NT2/D1 (cell line): ENCODE results near the gene ELMO3.

Source experiments
- DNase-seq: peaks from one replicate; pipeline ENCODE4 v3.0.0-alpha.2; 2011; ENCODE audit warnings: low read depth, low spot score
- H3K27me3 ChIP-seq: 2 replicates; pipeline ENCODE4 v1.6.0; 2011; ENCODE audit warnings: mild to moderate bottlenecking; ENCODE audit not compliant: insufficient read length, insufficient read depth
- H3K36me3 ChIP-seq: 2 replicates; pipeline ENCODE4 v1.6.1; 2011; ENCODE audit warnings: mild to moderate bottlenecking, low read length, mixed read lengths; ENCODE audit not compliant: insufficient read depth, insufficient read length
- H3K4me1 ChIP-seq: 2 replicates; pipeline ENCODE4 v1.5.1; 2011; ENCODE audit not compliant: insufficient read depth, insufficient read length
- H3K4me3 ChIP-seq: 2 replicates; pipeline ENCODE4 v1.5.1; 2011; ENCODE audit warnings: low read depth; ENCODE audit not compliant: insufficient read length
- H3K9ac ChIP-seq: 2 replicates; pipeline ENCODE4 v1.6.0; 2011; ENCODE audit warnings: low read depth; ENCODE audit not compliant: insufficient read length
- H3K9me3 ChIP-seq: 2 replicates; pipeline ENCODE4 v1.5.1; 2011; ENCODE audit warnings: mild to moderate bottlenecking, low read length; ENCODE audit not compliant: insufficient read depth
- SUZ12 ChIP-seq: IDR thresholded peaks from 2 replicates; pipeline ENCODE4 v1.6.1; 2011; ENCODE audit not compliant: insufficient read length, insufficient read depth; ENCODE audit errors: extremely low read depth
- YY1 ChIP-seq: IDR thresholded peaks from 2 replicates; pipeline ENCODE4 v1.6.1; 2011; ENCODE audit not compliant: insufficient read length, insufficient read depth
- ZNF274 ChIP-seq: IDR thresholded peaks from 2 replicates; pipeline ENCODE4 v1.6.1; 2011; ENCODE audit warnings: mild to moderate bottlenecking, low read depth, low read length

The ELMO3 gene

GRCh38 chr16:67226295-67226803 lies 27.4 kb downstream of the ELMO3 start:
- TF ChIP-seq ZNF274 (no peak), SUZ12 (no peak), YY1 (no peak)
- peak overlapping the region; percentile 70 for H3K9ac ChIP-seq

GRCh38 chr16:67226804-67227566 lies 28.1 kb downstream of the ELMO3 start, which contains the start of gene TMEM208:
TMEM208 (plus strand) TSS chr16:67227130; CDS start chr16:67227219, 89 bp downstream.
- peaks cover 44% of the 10 kb centered on the region for H3K36me3 ChIP-seq
- peaks cover 10% of the 10 kb centered on the region for H3K27me3 ChIP-seq
- TF ChIP-seq YY1 = peak; percentile 63
- no peak for TF ChIP-seq ZNF274
- no peak for TF ChIP-seq SUZ12
- peaks cover 5% of the 10 kb centered on the region for H3K4me1 ChIP-seq
- DNase-seq = peak; percentile 99
- H3K9ac ChIP-seq = peak within 1 kb of the TSS; percentile 97
- H3K9me3 ChIP-seq = no peaks in the 10 kb centered on the region
- peak within 1 kb of the TSS; percentile 97 for H3K4me3 ChIP-seq

More at GRCh38 chr16:67226295-67226803, 27.4 kb downstream of the ELMO3 start:
- peaks cover 5% of the 10 kb centered on the region for H3K4me1 ChIP-seq
- DNase-seq = no peak
- peaks cover 37% of the 10 kb centered on the region for H3K36me3 ChIP-seq
- peaks cover 10% of the 10 kb centered on the region for H3K27me3 ChIP-seq
- peak overlapping the region; percentile 97 for H3K4me3 ChIP-seq
- H3K9me3 ChIP-seq = no peaks in the 10 kb centered on the region

- H3K9ac ChIP-seq = peak overlapping the region; percentile 97
- TF ChIP-seq ZNF274 (no peak), SUZ12 (no peak), YY1 (no peak)
- H3K9me3 ChIP-seq = no peaks in the 10 kb centered on the region
These were observed 28.6 kb downstream of the ELMO3 start for GRCh38 chr16:67227567-67227921.

GRCh38 chr16:67228034-67228785 lies 29.3 kb downstream of the ELMO3 start:
- peak overlapping the region; percentile 97 for H3K9ac ChIP-seq
- peaks cover 5% of the 10 kb centered on the region for H3K4me1 ChIP-seq
- peaks cover 10% of the 10 kb centered on the region for H3K27me3 ChIP-seq
- no peak for DNase-seq
- peak overlapping the region; percentile 97 for H3K4me3 ChIP-seq
- TF ChIP-seq ZNF274 = no peak
- TF ChIP-seq SUZ12 = no peak
- TF ChIP-seq YY1 = no peak
- no peaks in the 10 kb centered on the region for H3K9me3 ChIP-seq
- peaks cover 50% of the 10 kb centered on the region for H3K36me3 ChIP-seq

More at GRCh38 chr16:67227567-67227921, 28.6 kb downstream of the ELMO3 start:
- Histone ChIP-seq H3K27me3 (peaks cover 10% of the 10 kb centered on the region), H3K4me3 (peak overlapping the region; percentile 97), H3K4me1 (peaks cover 5% of the 10 kb centered on the region), H3K36me3 (peaks cover 48% of the 10 kb centered on the region)
- no peak for DNase-seq

GRCh38 chr16:67228905-67229304 lies 30.0 kb downstream of the ELMO3 start:
- Histone ChIP-seq H3K9me3 (no peaks in the 10 kb centered on the region), H3K4me1 (peaks cover 5% of the 10 kb centered on the region), H3K27me3 (peaks cover 10% of the 10 kb centered on the region), H3K9ac (no peak overlapping the region), H3K4me3 (no peak overlapping the region), H3K36me3 (peaks cover 56% of the 10 kb centered on the region)
- no peak for DNase-seq
- no peak for TF ChIP-seq ZNF274
- no peak for TF ChIP-seq YY1
- no peak for TF ChIP-seq SUZ12

- Histone ChIP-seq H3K4me3 (no peak overlapping the region), H3K36me3 (peaks cover 68% of the 10 kb centered on the region), H3K4me1 (peaks cover 5% of the 10 kb centered on the region), H3K9ac (no peak overlapping the region), H3K27me3 (peaks cover 9% of the 10 kb centered on the region), H3K9me3 (no peaks in the 10 kb centered on the region)
- TF ChIP-seq SUZ12 = no peak
- TF ChIP-seq YY1 = no peak
- TF ChIP-seq ZNF274 = no peak
- no peak for DNase-seq
These were observed 31.2 kb downstream of the ELMO3 start for GRCh38 chr16:67229906-67230808.
